ENCODE measurements around the gene DNM1L.

- TF ChIP-seq POLR2AphosphoS5 (IDR thresholded peaks at IDR 0.05; ENCODE audit: borderline replicate concordance, low read depth, low read length) (no peak), FOXP2 (optimal IDR thresholded peaks at IDR 0.05; ENCODE audit: control extremely low read depth, extremely low read length, insufficient read depth) (no peak), EZH2 (IDR thresholded peaks at IDR 0.05) (no peak)
Measured at GRCh38 chr12:32753605-32754004, 74.5 kb downstream of the DNM1L start.

Data from SK-N-MC (cell line).